AG08395 (cell line): Measurements from ENCODE around the gene WDPCP.
A peak's percentile ranks its signal among the peaks of the same experiment; 100 is the strongest.
"Not testable (repeated sequence)": the region's sequence is repeated elsewhere in the genome, so short reads cannot be mapped to it uniquely, and the experiment has no call there.

ENCODE experiments used
- DNase-seq: peaks from one replicate; pipeline ENCODE4 v3.0.0; 2012; ENCODE audit warnings: mixed read lengths, low spot score

Gene WDPCP

GRCh38 chr2:63590626-63591408, 2.5 kb upstream of the WDPCP start:
- DNase-seq: no peak

- DNase-seq: no peak
Measured at GRCh38 chr2:63589148-63589958, 1.1 kb upstream of the WDPCP start.

GRCh38 chr2:63587814-63588384, 378 bp downstream of the WDPCP start:
- no peak for DNase-seq

- no peak for DNase-seq
Measured at GRCh38 chr2:63582873-63583272, 5.4 kb downstream of the WDPCP start.

- peak; percentile 60 for DNase-seq
Measured at GRCh38 chr2:63581298-63581961, 6.8 kb downstream of the WDPCP start.

GRCh38 chr2:63580651-63581297, 7.5 kb downstream of the WDPCP start:
- no peak for DNase-seq

DNA sequence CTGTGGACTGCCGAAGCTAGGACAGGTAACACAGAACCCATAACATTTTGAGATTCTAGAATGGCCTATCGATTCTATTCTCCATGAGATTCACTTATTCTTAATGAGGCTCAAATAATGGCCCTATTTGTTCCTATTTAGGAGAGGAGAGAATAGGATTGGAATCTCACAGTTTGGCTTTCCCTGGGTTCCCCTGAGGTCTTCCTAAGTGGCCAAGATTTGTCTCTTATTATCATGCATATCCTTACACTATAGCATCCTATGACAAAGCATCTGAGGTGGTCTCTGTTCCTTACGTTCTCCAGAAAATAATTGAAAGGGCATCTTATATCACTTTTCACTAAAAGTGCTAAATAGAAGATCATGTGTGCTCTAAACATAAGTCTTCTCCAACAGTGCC, 9.5 kb downstream of the WDPCP start:
- no peak for DNase-seq

GRCh38 chr2:63576546-63576945, 11.7 kb downstream of the WDPCP start:
- DNase-seq: no peak

GRCh38 chr2:63573726-63574345, 14.4 kb downstream of the WDPCP start:
- not testable (repeated sequence) for DNase-seq

GRCh38 chr2:63573026-63573425, 15.3 kb downstream of the WDPCP start:
- not testable (repeated sequence) for DNase-seq

- DNase-seq: no peak
Measured at GRCh38 chr2:63572001-63572400, 16.3 kb downstream of the WDPCP start.

DNA sequence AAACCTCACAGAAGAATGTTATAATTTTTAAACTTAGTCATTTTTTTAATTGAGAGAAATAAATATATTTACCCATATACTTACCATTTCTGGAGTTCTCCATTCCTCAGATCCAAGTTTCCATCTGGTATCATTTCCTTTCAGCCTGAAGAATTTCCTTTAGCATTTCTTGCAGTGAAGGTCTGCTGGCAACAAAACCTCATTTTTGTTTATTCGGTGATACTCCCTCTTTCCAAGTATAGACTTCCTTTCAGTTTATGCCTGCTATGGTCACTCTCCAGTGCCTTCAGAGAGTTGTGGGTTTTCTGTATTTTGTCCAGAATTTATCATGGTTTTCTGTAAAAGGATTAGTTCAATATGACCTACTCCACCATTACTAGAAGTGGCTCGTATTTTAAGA, 17.0 kb downstream of the WDPCP start:
- no peak for DNase-seq

DNA sequence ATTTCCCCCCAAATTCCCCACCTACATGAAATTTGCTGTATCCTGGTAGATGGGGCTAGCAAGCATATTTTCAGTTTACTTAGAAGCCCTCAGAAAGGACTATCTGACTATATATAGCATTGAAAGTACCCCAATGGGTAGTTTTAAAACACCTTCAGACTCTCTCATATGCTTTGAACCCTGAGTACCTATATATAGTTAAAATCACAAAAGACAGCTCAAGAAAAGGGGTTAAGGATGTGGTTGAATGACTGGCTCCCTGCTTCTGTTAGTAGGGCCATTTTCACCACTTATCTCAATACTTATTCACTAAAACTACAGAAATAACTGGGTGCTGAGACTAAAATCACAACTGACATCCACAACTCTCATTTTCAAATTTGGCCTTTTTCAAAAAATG, 18.5 kb downstream of the WDPCP start:
- DNase-seq: no peak

DNA sequence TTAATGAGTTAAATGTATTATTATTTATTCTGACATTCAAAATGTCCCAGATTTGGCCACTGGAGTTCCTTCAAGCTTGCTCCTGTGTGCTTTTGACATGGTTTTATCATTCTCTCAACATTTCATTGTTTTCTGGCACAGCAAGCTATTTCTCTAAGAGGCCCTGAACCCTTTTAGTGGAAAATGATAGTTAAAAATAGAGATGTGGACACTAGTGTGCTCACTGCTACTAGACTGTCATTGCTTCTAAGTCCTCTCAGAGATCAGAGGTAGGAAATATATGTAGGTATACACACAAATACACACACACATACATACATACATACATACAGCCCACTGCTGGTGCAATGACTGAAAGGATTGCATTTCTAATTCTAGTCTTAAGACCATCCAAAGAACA, 25.5 kb downstream of the WDPCP start:
- DNase-seq: no peak

DNA sequence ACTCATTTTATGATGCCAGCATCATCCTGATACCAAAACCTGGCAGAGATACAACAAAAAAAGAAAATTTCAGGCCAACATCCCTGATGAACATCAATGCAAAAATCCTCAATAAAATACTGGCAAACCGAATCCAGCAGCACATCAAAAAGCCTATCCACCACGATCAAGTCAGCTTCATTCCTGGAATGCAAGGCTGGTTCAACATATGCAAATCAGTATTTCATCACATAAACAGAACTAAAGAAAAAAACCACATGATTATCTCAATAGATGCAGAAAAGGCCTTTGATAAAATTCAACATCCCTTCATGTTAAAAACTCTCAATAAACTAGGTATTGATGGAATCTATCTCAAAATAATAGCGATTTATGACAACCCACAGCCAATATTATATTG, 29.4 kb downstream of the WDPCP start:
- not testable (repeated sequence) for DNase-seq

DNA sequence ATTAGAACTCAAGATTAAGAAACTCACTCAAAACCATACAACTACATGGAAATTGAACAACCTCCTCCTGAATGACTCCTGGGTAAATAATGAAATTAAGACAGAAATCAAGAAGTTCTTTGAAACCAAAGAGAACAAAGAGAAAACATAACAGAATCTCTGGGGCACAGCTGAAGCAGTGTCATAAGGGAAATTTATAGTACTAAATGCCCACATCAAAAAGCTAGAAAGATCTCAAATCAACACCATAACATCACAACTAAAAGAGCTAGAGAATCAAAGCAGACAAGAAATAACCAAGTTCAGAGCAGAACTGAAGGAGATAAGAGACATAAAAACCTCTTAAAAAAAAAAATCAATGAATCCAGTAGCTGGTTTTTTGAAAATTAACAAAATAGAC, 30.5 kb downstream of the WDPCP start:
- not testable (repeated sequence) for DNase-seq

GRCh38 chr2:63555931-63556330, 32.3 kb downstream of the WDPCP start:
- DNase-seq: no peak

DNA sequence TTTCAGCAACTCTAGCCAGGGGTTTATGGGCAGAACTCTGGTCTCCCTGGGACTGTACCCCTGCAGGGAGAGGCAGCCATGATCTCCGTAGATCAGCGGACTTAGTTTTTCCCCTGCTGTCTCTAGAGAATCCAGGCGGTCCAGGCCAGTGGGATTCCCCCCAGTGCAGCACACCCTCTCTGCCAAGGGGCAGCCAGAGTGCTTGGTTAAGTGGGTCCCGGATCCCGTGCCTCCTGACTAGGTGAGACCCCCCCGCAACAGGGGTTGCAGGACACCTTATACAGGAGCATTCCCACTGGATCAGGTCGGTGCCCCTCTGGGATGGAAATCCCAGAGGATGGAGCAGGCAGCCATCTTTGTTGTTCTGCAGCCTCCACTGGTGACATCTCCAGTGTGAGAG, 33.0 kb downstream of the WDPCP start:
- DNase-seq: no peak

DNA sequence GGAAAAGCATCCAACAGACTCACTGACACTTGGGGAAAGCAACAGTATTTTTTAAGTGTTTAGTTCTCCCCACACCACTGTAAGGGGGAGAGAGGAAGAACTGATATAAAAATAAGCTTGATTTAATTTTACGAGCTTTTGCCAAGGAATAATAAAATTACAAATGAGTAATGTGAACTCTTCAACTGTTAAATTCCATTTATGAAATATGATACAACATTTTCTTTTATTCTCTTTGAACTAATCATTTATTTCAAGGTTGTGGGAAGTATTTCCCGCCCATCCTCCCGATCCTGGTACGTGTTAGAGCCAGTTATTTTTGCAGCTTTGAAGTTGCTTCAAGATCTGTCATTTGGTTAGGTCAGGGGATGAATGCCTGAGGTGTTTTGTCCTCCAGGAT, 35.2 kb downstream of the WDPCP start:
- no peak for DNase-seq

DNA sequence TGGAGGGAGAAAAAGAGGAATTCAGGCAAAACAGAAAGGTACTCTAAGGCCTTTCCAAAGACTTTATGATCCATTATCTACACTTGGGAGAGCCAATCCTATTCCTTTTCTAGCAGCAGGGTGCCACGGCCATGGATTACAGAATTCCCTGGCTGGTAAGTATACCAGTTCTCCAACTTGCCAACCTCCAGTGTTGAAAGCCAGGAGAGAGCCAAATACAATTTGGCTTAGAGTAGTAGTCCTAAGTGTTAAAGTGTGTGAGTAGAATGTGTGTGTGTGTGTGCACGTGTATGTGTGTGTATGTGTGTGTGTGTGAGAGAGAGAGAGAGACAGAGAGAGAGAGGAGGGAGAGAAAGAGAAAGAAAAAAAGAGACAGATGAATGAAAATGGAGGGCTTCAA, 43.3 kb downstream of the WDPCP start:
- DNase-seq: no peak

DNA sequence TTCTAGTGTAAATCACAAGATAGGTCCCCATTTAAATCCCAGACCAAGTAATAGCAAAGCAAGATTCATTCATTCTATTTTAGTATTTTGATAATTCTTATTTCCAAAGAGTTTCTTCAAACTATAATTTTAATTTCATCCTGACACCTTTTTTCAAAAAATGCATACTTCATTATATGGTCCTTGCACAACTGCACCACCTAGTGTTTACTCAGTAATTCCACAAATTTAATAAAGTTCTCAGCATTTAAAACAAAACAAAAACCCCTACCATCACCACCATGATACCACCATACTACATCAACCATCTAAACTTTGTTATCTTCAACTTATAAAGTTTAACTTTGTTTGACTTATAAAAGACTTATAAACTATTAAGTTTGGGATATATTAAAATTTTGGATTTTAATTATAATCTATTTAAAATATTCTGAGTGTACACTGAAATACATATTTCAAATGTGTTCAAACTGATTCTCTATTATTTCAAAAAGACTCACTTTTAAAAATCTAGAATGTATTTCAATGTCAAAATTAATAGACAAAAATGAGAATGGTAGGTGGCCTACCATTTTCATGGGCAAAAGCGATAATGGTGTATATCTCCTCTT, 44.2 kb downstream of the WDPCP start:
- peak; percentile 17 for DNase-seq
